Measurements from ENCODE around the gene ALKBH6. TPM values are rescaled to one million over a fixed set of nuclear protein-coding genes. Genes with fewer than 3 reads are reported as not detected.
A peak's percentile ranks its signal among the peaks of the same experiment; 100 is the strongest.
"Not testable (repeated sequence)": the region's sequence is repeated elsewhere in the genome, so short reads cannot be mapped to it uniquely, and the experiment has no call there.

The ALKBH6 gene
- total RNA-seq: 10 to 100 TPM; 10.8 to 14.4 TPM
- long read RNA-seq, donor 1, partial matches to known transcripts: 1 of 6 reads
- long read RNA-seq, donor 1, other reads (novel, unspliced or antisense): 1 of 6 reads
- long read RNA-seq, donor 2, partial matches to known transcripts: 2 of 6 reads
- long read RNA-seq, donor 2, other reads (novel, unspliced or antisense): 1 of 6 reads

GRCh38 chr19:36014012-36014924, at the start of gene ALKBH6:
Gene ALKBH6 (minus strand): TSS chr19:36014213. CDS start chr19:36013397, 816 bp downstream.
- DNase-seq (ENCODE audit: low spot score): peak; percentile 100
- intact Hi-C loops (cut with DNase I): no loop called here

DNA sequence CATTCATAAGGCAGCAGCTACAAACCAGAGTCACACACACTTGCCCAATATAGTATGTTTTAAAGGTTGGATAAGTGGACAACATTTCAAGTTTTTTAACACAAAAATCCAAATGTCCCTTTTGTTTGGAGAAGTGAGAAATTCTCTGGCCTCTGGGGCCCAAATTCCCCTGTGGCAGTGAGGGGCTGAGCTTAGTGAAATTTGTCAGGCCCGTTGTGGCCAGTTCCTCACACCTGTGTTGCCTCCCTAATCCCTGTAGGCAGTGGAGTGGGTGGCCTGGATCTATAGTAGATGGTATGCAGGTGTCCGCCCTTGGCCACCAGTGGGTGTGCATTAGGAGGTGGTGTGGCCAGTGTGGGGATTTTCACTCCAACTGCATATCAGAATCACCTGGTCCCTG, 47.4 kb upstream of the ALKBH6 start:
- DNase-seq (ENCODE audit: low spot score): no peak
- intact Hi-C loops (cut with DNase I): no loop called here

DNA sequence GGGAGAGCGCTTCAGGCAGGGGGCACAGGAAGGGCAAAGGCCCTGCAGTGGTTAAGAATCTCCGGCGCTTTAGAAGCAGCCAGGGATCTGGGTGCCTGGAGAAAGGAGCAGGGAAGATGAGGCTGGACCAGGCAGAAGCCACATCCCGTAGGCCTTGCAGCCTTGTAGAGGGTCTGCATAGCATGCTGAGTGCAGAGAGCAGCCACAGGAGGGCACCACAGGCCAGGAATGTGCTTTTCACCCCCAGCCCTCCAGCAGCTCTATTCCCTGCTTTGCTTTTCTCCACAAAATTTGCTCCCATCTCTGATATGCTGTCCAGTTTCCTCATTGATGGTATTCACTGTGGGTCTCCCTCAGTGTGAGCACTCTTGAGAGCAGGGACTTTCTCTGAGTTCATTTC, 46.4 kb upstream of the ALKBH6 start:
- DNase-seq (ENCODE audit: low spot score): no peak

DNA sequence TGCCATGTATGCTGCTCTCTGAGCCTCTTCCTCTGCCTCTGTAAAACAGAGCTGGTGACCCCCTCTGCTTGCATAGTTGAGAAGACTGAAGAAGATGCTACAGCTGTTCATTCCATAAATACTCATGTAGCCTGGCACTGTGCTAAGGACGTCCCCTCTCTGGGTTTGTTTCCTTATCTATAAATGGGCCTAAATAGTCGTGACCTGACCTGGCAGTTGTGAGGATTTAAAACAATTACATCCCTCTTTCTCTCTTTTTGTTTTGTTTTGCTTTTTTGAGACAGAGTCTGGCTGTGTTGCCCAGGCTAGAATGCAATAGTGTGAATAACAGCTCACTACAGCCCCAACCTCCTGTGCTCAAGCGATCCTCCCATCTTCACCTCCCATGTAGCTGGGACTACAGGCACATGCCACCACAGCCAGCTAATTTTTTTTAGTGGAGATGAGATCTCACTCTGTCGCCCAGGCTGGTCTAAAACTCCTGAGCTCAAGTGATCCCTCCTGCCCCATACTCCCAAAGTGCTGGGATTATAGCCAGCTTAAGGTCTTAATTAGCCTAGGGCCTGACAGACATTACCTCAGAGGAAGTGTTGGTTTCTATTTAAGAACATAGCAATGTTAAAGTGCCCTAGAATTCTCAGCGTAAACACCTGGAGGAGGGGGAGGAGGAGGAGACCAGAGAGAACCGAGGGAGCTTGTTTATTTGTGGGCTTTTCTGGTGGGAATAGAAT, 45.3 kb upstream of the ALKBH6 start:
- intact Hi-C loops (cut with DNase I): loop anchor here in 1 of 2 donors (5.0 kb wide), 1 partner anchor 53 kb away; the partner anchor contains the start of genes OVOL3 and POLR2I

More for the DNA sequence above, 46.4 kb upstream of the ALKBH6 start:
- intact Hi-C loops (cut with DNase I): no loop called here

GRCh38 chr19:36058481-36059179, 44.6 kb upstream of the ALKBH6 start:
- no peak for DNase-seq (ENCODE audit: low spot score)
- intact Hi-C loops (cut with DNase I): loop anchor here in 1 of 2 donors (5.0 kb wide), 1 partner anchor 54 kb away; the partner anchor contains the start of genes OVOL3 and POLR2I

More for the DNA sequence above, 45.3 kb upstream of the ALKBH6 start:
- DNase-seq (ENCODE audit: low spot score): no peak

DNA sequence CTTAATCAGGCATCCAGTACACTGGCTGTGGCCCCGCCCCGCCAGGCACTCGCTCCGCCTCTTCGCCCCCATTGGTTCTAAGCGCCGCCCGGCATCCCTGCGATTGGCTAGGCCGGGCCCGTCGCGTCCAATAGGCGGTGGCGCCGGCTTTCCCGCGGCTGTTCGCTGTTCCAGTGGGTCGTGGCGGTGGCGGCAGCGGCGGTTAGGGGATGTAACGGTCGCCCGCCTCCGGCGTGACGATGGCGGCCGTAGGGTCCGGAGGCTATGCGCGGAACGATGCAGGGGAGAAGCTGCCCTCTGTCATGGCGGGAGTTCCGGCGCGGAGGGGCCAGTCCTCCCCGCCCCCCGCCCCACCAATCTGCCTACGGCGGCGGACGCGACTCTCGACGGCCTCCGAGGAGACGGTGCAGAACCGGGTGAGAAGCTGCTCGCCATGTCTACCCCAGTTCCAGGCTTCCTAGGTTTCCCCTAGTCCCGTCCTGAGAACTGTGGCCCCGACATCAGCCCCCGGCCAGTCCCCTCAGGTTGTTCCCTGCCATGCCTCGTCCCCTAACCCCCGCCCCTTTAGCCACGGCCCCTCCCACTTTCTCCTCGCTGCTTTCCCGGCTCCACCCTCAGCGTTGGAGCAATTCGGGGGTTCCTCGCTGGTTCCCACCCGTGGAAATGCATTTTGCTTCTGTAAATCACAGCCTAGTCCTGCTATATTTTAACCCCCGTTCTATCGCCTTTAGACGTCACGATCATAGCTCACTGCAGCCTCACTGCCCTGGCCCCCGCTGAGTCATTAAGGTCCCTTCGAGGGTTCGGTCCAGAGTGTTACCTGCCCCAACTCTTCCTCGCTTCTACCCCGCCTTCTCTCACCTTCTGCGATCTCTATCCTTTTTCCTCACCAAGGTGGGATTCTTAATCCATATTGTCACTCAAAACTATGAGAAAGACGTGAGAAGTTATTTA, 41.0 kb upstream of the ALKBH6 start, which contains the start of gene WDR62:
Gene WDR62 (plus strand): TSS at position 165 of the 954 bp plus-strand sequence. CDS start 75 bp downstream, at position 240.
- peak; percentile 98 for DNase-seq (ENCODE audit: low spot score)
- intact Hi-C loops (cut with DNase I): loop anchor here in 1 of 2 donors (5.0 kb wide), 1 partner anchor 57 kb away; the partner anchor contains the start of genes OVOL3 and POLR2I

- intact Hi-C loops (cut with DNase I): no loop called here
- DNase-seq (ENCODE audit: low spot score): peak; percentile 100
These were observed 40.2 kb upstream of the ALKBH6 start, which contains the start of gene THAP8 for GRCh38 chr19:36054119-36054732. Gene THAP8 (minus strand): TSS chr19:36054285. CDS start chr19:36054217, 68 bp downstream.

DNA sequence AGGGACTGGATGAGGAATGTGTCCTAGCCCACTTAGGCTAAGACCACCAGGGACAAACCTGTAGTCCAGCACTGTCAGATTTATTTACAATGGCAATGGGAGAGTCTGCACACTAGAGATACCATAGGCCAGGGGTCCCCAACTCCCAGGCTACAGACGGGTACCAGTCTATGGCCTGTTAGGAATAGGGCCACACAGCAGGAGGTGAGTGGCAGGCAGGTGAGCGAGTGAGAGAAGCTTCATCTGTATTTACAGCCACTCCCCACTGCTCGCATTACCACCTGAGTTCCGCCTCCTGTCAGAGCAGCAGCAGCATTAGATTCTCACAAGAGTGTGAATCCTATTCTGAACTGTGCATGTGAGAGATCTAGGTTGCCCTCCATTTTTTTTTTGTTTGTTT, 37.6 kb upstream of the ALKBH6 start:
- intact Hi-C loops (cut with DNase I): no loop called here
- DNase-seq (ENCODE audit: low spot score): no peak

DNA sequence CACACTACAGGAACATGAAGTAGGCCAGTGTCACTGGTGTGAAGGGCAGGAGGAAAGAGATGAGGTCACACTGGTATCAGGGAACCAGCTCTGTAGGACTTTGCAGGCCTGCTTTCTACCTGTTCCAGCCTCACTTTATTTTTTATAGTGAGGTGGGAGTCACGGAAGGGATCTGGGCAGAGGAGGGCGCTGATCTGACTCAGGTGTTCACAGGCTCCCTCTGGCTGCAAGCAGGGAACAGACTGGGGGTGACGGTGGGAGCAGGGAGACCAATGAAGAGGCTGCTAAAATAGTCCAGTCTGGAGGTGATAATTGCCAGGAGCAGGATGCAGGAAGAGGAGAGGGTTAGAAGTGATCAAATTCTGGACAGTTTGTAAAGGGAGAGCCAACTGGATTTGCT, 37.2 kb upstream of the ALKBH6 start:
- DNase-seq (ENCODE audit: low spot score): no peak
- intact Hi-C loops (cut with DNase I): no loop called here

GRCh38 chr19:36049080-36049698, 35.2 kb upstream of the ALKBH6 start:
- no peak for DNase-seq (ENCODE audit: low spot score)
- intact Hi-C loops (cut with DNase I): no loop called here

DNA sequence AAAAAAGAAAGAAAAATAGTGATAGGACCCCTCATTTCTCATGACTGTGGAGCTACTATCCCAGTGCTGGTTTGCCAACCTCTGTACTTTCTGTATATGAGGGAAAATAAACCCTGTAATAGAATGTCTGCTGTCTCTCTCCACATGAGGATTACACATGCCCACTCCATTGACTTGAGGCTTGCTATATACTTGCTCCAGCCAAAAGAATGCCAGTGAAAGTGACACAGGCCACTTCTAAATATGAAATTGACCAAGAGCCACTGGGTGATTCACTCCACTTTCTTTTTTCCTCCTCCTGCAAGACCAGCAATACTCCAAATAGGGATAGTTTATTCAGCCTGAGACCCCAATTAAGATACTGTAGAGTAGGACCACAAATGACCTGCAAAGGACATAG, 33.8 kb upstream of the ALKBH6 start:
- intact Hi-C loops (cut with DNase I): no loop called here
- DNase-seq (ENCODE audit: low spot score): no peak

- no peak for DNase-seq (ENCODE audit: low spot score)
- intact Hi-C loops (cut with DNase I): no loop called here
These were observed 32.5 kb upstream of the ALKBH6 start for GRCh38 chr19:36046443-36047050.

- no peak for DNase-seq (ENCODE audit: low spot score)
- intact Hi-C loops (cut with DNase I): no loop called here
These were observed 29.9 kb upstream of the ALKBH6 start for GRCh38 chr19:36043952-36044351.

DNA sequence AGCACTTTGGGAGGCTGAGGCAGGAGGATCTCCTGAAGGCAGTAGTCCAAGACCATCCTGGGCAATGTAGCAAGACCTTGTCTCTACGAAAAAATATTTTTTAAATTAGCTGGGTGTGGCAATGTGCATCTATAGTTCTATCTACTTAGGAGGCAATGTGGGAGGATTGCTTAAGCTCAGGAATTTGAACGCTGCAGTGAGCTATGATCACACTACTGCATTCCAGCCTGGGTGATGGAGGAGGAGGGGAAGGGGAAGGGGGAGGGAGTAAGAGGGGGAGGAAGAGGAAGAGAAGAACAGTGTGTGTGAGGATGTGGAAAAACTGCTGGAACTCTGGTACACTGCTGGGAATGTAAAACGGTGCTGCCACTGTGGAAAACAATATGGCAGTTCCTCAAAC, 27.8 kb upstream of the ALKBH6 start:
- DNase-seq (ENCODE audit: low spot score): no peak

GRCh38 chr19:36041092-36041491, 27.1 kb upstream of the ALKBH6 start:
- DNase-seq (ENCODE audit: low spot score); intact Hi-C loops (cut with DNase I): not testable (repeated sequence)

More for the DNA sequence above, 27.8 kb upstream of the ALKBH6 start:
- intact Hi-C loops (cut with DNase I): no loop called here

- intact Hi-C loops (cut with DNase I): no loop called here
- DNase-seq (ENCODE audit: low spot score): no peak
These were observed 26.5 kb upstream of the ALKBH6 start for GRCh38 chr19:36040495-36040894.

Data from posterior vena cava (tissue), 2 donors.